ENCODE results near the gene KYNU.
"Not testable (repeated sequence)": the region's sequence is repeated elsewhere in the genome, so short reads cannot be mapped to it uniquely, and the experiment has no call there.

KYNU gene

DNA sequence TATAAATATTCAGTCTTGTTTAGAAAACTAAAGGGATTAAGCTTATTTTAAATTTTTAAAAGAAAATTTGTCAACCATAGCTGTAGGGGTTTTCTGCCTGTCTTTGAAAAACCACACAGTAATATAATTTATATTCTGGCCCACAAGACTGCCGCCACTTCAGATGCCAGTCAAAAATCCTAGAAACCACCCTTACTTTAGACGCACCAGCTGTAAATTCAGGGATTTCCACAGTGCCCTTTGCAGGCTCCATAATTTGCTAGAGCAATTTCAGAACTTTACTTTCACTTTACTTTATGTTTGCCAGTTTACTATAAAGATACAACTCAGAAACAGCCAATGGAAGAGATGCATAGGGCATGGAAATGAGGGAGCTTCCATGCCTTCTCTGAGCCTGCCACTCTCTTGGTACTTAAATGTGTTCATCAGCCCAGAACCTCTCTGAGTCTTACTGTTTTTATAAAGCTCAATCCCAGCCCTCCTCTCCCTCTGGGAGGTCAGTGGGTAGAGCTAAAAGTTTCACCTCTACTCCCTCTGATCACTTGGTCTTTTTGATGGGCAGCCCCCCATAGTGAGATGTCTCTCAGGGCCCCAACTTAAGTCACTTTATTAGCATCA lies 63.3 kb downstream of the KYNU start:
- no peak overlapping the region for H3K27ac Mint-ChIP-seq
- no peaks in the 10 kb centered on the region for H3K4me1 Mint-ChIP-seq (ENCODE audit: low read depth in 2 of 2)
- no peaks in the 10 kb centered on the region for H3K36me3 Mint-ChIP-seq (ENCODE audit: insufficient read depth)
- H3K9me3 Mint-ChIP-seq = no peaks in the 10 kb centered on the region
- ATAC-seq (replicated peaks) (no peak), DNase-seq (no peak)
- H3K4me3 Mint-ChIP-seq = no peak overlapping the region
- H3K27me3 Mint-ChIP-seq = peaks cover 4 to 5% of the 10 kb centered on the region in 2 donors

DNA sequence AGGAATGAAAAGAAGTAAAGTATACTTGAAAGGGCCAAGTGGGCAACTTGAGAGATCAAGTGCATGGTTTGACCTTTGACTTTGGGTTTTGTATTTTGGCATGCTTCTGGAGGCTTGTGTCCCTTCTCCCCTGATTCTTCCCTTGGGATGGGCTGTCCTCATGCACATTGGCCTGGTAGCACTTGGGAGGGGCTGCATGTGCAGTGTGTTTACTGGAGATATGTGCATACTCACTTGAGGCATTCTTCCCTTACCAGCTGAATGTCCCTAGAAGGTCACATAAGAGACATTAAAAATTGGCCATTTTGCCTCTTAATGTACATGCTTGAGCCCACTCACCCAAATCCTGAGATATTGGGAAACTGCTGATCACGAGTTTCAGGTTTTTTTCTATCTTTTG lies 65.2 kb downstream of the KYNU start:
- Mint-ChIP-seq H3K36me3 (ENCODE audit: insufficient read depth) (no peaks in the 10 kb centered on the region), H3K4me3 (no peak overlapping the region), H3K4me1 (ENCODE audit: low read depth in 2 of 2) (no peaks in the 10 kb centered on the region), H3K27me3 (peaks cover 7 to 9% of the 10 kb centered on the region in 2 donors), H3K9me3 (peaks cover 0 to 2% of the 10 kb centered on the region in 2 donors), H3K27ac (no peak overlapping the region)
- no peak for DNase-seq
- no peak for ATAC-seq (replicated peaks)

DNA sequence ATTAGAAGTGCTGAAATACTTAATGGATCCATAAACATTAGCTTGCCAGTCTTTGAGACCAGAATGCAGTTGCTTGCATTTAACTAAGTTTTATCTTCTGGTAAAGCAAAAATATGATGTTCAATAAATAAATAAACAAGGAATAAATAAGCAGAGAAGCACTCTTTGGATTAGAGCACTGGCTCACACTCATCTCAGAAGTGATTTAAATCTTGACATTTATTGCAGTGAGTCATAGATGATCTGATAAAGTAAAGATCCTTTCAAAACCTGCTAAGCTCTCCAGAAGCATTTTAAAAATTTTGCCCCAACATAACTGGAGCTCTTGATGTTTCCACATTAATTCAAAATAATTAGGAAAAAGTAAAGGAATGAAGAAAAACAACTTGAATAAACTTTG lies 66.8 kb downstream of the KYNU start:
- DNase-seq = no peak
- H3K27me3 Mint-ChIP-seq = peaks cover 12 to 16% of the 10 kb centered on the region in 2 donors
- H3K9me3 Mint-ChIP-seq = peaks cover 0 to 2% of the 10 kb centered on the region in 2 donors
- H3K4me3 Mint-ChIP-seq = no peak overlapping the region
- ATAC-seq (replicated peaks) = no peak
- H3K4me1 Mint-ChIP-seq (ENCODE audit: low read depth in 2 of 2) = no peaks in the 10 kb centered on the region
- no peak overlapping the region for H3K27ac Mint-ChIP-seq
- no peaks in the 10 kb centered on the region for H3K36me3 Mint-ChIP-seq (ENCODE audit: insufficient read depth)

DNA sequence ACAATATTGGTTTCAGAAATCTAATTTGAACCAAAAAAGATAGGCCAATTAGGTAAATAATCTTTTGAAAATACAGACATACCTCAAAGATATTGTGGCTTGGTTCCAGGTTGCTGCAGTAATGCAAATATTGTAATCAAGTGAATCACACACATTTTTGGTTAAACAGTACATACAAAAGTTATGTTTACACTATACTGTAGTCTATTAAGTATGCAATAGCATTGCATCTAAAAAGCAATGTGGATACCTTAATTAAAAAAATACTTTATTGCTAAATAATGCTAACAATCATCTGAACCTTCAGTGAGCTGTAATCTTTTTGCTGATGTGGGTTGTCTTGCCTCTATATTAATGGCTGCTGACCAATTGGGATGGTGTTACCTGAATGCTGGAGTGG lies 67.3 kb downstream of the KYNU start:
- no peak overlapping the region for H3K4me3 Mint-ChIP-seq

DNA sequence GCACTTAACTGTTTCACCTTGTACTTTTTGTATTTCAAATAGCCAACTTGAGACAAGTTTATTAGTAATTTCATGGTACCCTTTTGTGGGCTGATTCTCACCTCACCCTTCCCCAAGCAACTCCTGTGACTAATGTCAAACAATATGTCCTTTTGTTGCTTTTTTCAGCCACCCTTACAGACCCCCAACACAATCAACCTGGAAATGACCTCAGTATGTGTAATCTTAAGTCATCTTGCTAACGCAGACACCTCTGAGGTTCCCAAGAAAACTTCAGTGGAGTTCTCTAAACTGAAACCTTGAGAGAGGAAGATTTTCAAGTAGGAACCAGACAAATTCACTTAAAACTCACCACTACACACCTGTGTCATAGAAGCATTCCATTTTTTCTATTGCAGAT lies 69.5 kb downstream of the KYNU start:
- Mint-ChIP-seq H3K9me3 (peaks cover 2 to 11% of the 10 kb centered on the region in 2 donors), H3K27me3 (peaks cover 30 to 31% of the 10 kb centered on the region in 2 donors), H3K36me3 (ENCODE audit: insufficient read depth) (no peaks in the 10 kb centered on the region), H3K27ac (no peak overlapping the region), H3K4me3 (no peak overlapping the region), H3K4me1 (ENCODE audit: low read depth in 2 of 2) (no peaks in the 10 kb centered on the region)
- DNase-seq (no peak), ATAC-seq (replicated peaks) (no peak)

More for the DNA sequence above, 67.3 kb downstream of the KYNU start:
- no peaks in the 10 kb centered on the region for H3K36me3 Mint-ChIP-seq (ENCODE audit: insufficient read depth)
- DNase-seq = no peak
- H3K4me1 Mint-ChIP-seq (ENCODE audit: low read depth in 2 of 2) = no peaks in the 10 kb centered on the region
- H3K9me3 Mint-ChIP-seq = peaks cover 2 to 3% of the 10 kb centered on the region in 2 donors
- peaks cover 17% of the 10 kb centered on the region in 2 donors for H3K27me3 Mint-ChIP-seq
- H3K27ac Mint-ChIP-seq = no peak overlapping the region
- ATAC-seq (replicated peaks) = no peak

DNA sequence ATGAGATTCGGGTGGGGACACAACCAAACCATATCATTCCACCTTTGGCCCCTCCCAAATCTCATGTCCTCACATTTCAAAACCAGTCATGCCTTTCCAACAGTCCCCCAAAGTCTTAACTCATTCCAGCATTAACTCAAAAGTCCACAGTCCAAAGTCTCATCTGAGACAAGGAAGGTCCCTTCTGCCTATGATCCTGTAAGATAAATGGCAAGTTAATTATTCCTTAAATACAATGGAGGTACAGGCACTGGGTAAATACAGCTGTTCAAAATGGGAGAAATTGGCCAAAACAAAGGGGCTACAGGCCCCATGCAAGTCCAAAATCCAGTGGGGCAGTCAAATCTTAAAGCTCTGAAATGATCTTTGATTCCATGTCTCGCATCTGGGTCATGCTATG lies 71.3 kb downstream of the KYNU start:
- peaks cover 2 to 11% of the 10 kb centered on the region in 2 donors for H3K9me3 Mint-ChIP-seq
- H3K27ac Mint-ChIP-seq; H3K4me1 Mint-ChIP-seq (ENCODE audit: low read depth in 2 of 2); H3K4me3 Mint-ChIP-seq; ATAC-seq (replicated peaks); DNase-seq; H3K36me3 Mint-ChIP-seq (ENCODE audit: insufficient read depth): not testable (repeated sequence)
- peaks cover 35 to 44% of the 10 kb centered on the region in 2 donors for H3K27me3 Mint-ChIP-seq

DNA sequence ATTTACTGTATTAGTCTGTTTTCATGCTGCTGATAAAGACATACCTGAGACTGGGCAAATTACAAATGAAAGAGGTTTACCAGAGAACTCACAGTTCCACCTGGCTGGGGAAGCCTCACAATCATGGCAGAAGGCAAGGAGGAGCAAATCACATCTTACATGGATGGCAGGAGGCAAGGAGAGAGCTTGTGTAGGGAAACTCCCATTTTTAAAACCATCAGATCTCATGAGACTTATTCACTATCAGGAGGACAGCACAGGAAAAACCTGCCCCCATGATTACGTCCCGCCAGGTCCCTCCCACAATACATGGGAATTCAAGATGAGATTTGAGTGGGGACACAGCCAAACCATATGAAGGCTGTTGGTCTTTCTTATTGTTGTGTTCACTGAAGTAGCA lies 72.9 kb downstream of the KYNU start:
- peaks cover 35 to 49% of the 10 kb centered on the region in 2 donors for H3K27me3 Mint-ChIP-seq
- H3K4me3 Mint-ChIP-seq; H3K36me3 Mint-ChIP-seq (ENCODE audit: insufficient read depth); ATAC-seq (replicated peaks); H3K4me1 Mint-ChIP-seq (ENCODE audit: low read depth in 2 of 2); DNase-seq; H3K27ac Mint-ChIP-seq: not testable (repeated sequence)
- peaks cover 2 to 11% of the 10 kb centered on the region in 2 donors for H3K9me3 Mint-ChIP-seq

DNA sequence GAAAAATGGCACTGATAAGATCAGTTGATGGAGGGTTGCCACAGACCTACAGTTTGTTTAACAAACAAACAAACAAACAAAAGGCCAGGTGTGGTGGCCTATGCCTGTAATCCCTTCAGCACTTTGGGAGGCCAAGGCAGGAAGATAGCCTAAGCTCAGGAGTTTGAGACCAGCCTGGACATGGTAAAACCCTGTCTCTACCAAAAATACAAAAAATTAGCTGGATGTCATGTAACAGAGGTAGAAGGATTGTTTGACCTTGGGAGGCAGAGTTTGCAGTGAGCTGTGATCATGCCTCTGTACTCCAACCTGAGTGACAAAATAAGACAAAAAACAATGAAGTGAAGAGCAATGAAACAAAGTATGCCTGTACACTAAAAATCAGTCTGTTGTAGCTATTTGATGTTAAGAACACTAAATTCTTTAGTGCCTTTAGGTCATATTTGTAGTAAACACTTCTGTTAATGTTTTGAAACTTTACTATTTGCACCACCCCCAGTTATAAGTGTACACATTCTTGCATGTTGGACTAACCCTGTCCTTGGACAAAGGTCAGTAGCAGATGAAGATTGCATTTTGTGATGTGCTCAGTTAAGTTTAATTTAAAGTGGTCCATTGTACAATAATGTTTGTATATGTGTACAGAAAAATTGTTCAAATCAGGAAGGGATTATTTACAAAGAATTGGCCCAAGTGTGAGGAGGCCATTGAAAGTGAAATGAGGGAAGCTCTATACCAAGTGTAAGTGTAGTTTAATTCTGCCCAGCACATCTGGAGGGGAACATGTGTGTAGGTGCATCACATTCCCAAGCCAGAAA lies 73.9 kb downstream of the KYNU start:
- ATAC-seq (replicated peaks) (no peak), DNase-seq (no peak)
- Mint-ChIP-seq H3K4me3 (no peak overlapping the region), H3K36me3 (ENCODE audit: insufficient read depth) (no peaks in the 10 kb centered on the region), H3K9me3 (peaks cover 2 to 11% of the 10 kb centered on the region in 2 donors), H3K27me3 (peaks cover 35 to 55% of the 10 kb centered on the region in 2 donors), H3K4me1 (ENCODE audit: low read depth in 2 of 2) (no peaks in the 10 kb centered on the region), H3K27ac (no peak overlapping the region)

DNA sequence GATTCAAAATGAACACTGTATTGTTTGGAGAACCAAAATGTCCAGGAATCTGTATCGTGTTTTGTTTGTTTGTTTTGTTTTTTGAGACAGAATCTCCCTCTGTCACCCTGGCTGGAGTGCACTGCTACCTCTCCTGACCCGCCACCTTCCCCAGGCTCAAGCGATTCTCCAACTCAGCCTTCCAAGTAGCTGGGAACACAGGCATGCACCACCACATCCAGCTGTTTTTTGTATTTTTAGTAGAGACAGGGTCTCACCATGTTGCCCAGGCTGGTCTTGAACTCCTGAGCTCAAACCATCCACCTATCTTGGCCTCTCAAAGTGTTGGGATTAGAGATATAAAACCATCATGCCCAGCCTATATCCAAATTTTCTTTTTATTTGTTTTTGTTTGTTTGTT lies 74.6 kb downstream of the KYNU start:
- peaks cover 31 to 51% of the 10 kb centered on the region in 2 donors for H3K27me3 Mint-ChIP-seq
- H3K27ac Mint-ChIP-seq = no peak overlapping the region
- ATAC-seq (replicated peaks) (no peak), DNase-seq (no peak)
- no peak overlapping the region for H3K4me3 Mint-ChIP-seq
- H3K4me1 Mint-ChIP-seq (ENCODE audit: low read depth in 2 of 2) = no peaks in the 10 kb centered on the region
- H3K36me3 Mint-ChIP-seq (ENCODE audit: insufficient read depth) = no peaks in the 10 kb centered on the region
- peaks cover under 1 to 11% of the 10 kb centered on the region in 2 donors for H3K9me3 Mint-ChIP-seq

DNA sequence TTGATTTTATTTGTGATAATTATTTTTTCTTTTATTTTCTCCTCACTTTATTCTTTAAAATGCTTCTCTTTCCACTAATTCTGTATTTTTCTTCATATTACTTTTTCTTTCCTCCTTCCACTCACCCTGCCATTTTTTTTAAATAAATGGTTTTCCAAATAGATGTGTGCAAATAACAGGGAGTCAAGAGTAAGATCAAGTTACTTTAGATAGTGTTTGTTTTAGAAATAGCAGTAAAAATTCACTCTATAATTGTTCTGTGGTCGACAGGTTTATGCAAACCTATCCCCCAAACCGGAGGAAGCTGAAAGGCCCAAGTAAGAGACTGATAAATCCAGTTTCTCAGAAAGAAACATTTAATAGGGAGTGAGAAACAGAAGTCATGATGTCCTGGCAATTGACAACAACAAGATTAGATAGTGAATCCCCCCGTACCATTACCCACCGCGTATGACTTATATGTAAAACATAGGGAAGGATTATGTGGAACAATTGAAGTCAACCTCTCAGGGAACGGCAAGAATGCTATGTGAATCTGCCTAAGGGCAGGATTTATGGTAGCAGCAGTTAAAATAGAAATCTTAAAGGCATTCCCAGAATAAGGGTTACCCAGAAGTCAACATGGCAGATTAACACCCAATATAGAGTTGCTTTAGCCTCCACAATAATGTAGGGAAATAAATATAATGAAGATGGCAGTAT lies 75.5 kb downstream of the KYNU start:
- Mint-ChIP-seq H3K4me1 (ENCODE audit: low read depth in 2 of 2) (no peaks in the 10 kb centered on the region), H3K4me3 (no peak overlapping the region), H3K9me3 (peaks cover 0 to 11% of the 10 kb centered on the region in 2 donors), H3K36me3 (ENCODE audit: insufficient read depth) (no peaks in the 10 kb centered on the region), H3K27ac (no peak overlapping the region), H3K27me3 (peaks cover 28 to 47% of the 10 kb centered on the region in 2 donors)
- DNase-seq (no peak), ATAC-seq (replicated peaks) (no peak)

DNA sequence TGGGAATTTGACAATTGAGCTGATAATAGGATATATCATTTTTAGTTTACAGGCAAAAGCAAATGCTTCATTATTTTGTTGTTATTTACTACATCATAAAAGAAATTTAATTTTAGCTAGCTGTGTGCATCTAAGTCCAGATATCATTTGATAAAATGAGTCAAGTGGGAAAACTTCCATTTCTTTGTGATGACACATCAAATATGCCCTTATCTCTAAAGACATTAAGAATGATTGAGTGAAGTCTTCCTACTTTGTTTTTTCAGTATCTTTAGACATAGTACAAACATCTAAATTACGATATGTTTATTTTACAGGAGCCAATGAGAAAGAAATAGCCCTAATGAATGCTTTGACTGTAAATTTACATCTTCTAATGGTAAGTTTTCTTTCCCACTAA lies 77.0 kb downstream of the KYNU start:
- H3K27ac Mint-ChIP-seq = no peak overlapping the region
- H3K36me3 Mint-ChIP-seq (ENCODE audit: insufficient read depth) = no peaks in the 10 kb centered on the region

DNA sequence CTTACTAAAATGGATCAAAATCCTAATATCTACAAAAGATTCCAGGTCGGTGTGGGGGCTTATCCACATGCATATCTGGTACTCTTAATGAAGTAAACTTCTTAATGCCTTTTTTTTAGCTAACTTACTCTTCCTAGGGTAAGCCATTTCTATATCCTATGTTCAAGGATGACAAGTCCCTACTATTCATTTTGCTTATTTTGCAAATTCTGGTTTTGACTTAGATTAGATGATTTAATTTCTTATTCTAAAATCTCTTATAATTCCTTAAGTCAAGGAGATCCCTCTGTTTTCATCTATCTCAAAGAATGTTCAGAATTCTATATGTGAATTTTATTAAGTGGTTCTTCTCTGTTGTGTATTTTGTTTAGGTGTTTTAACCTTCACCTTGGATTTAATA lies 79.7 kb downstream of the KYNU start:
- DNase-seq (no peak), ATAC-seq (replicated peaks) (no peak)
- Mint-ChIP-seq H3K27me3 (peaks cover 3 to 29% of the 10 kb centered on the region in 2 donors), H3K4me3 (no peak overlapping the region), H3K27ac (no peak overlapping the region), H3K9me3 (no peaks in the 10 kb centered on the region), H3K4me1 (ENCODE audit: low read depth in 2 of 2) (no peaks in the 10 kb centered on the region), H3K36me3 (ENCODE audit: insufficient read depth) (no peaks in the 10 kb centered on the region)

More for the DNA sequence above, 77.0 kb downstream of the KYNU start:
- peaks cover 20 to 46% of the 10 kb centered on the region in 2 donors for H3K27me3 Mint-ChIP-seq
- ATAC-seq (replicated peaks) (no peak), DNase-seq (no peak)
- H3K9me3 Mint-ChIP-seq = peaks cover 0 to 10% of the 10 kb centered on the region in 2 donors
- H3K4me1 Mint-ChIP-seq (ENCODE audit: low read depth in 2 of 2) = no peaks in the 10 kb centered on the region
- H3K4me3 Mint-ChIP-seq = no peak overlapping the region

DNA sequence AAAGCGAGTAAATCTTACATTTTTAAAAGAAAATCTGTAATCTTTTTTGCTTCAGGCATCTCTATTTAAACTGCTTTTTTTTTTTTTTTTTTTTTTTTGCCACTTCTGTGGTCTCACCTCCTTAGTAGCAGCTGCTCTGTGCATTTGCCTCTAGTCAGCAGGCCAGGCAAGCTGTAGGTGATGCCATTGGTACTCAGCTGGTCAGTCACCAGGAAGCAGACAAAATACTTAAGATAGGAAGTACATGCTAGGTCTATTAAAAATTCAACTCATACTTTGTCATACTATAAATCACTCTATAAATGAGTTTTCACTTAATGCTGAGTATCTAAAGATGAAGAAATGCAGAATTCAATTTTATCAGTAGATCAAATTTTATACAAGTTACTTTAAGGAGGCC lies 83.7 kb downstream of the KYNU start:
- H3K4me1 Mint-ChIP-seq (ENCODE audit: low read depth in 2 of 2) = no peaks in the 10 kb centered on the region
- no peak for ATAC-seq (replicated peaks)
- H3K9me3 Mint-ChIP-seq = no peaks in the 10 kb centered on the region
- no peak overlapping the region for H3K4me3 Mint-ChIP-seq
- no peak overlapping the region for H3K27ac Mint-ChIP-seq
- DNase-seq = no peak
- H3K36me3 Mint-ChIP-seq (ENCODE audit: insufficient read depth) = no peaks in the 10 kb centered on the region
- peaks cover 0 to 13% of the 10 kb centered on the region in 2 donors for H3K27me3 Mint-ChIP-seq

Data from effector memory CD8-positive, alpha-beta T cell (primary cell).